GM19463 (cell line): Measurements from ENCODE around the gene DHRS4.
A peak's percentile ranks its signal among the peaks of the same experiment; 100 is the strongest.

ENCODE experiments used
- ATAC-seq: cut with Tn5 transposase; IDR thresholded peaks from one replicate; pipeline ENCODE4 v1.9.1; 2021; ENCODE audit warnings: mild to moderate bottlenecking, moderate library complexity; ENCODE audit not compliant: unreplicated experiment

Gene DHRS4

GRCh38 chr14:23953464-23954278 lies at the start of gene DHRS4:
Gene DHRS4, plus strand, starts transcription at chr14:23953770. Its CDS starts 19 bp downstream, at chr14:23953789.
- peak; percentile 84 for ATAC-seq

GRCh38 chr14:23910101-23910875 lies 43.3 kb upstream of the DHRS4 start:
- ATAC-seq: no peak

GRCh38 chr14:23910876-23911210 lies 42.7 kb upstream of the DHRS4 start:
- ATAC-seq: no peak

GRCh38 chr14:23915559-23915958 lies 38.0 kb upstream of the DHRS4 start:
- ATAC-seq: no peak

- ATAC-seq: no peak
Observed at GRCh38 chr14:23916004-23916403, 37.6 kb upstream of the DHRS4 start.

- ATAC-seq: no peak
Observed at GRCh38 chr14:23916446-23916845, 37.1 kb upstream of the DHRS4 start.

GRCh38 chr14:23922545-23922944 lies 31.0 kb upstream of the DHRS4 start:
- ATAC-seq: no peak

GRCh38 chr14:23925523-23926075 lies 28.0 kb upstream of the DHRS4 start:
- no peak for ATAC-seq

GRCh38 chr14:23926543-23926942 lies 27.0 kb upstream of the DHRS4 start:
- no peak for ATAC-seq

GRCh38 chr14:23929136-23929535 lies 24.4 kb upstream of the DHRS4 start:
- no peak for ATAC-seq

- ATAC-seq: peak; percentile 71
Observed at GRCh38 chr14:23929822-23930294, 23.7 kb upstream of the DHRS4 start.

- no peak for ATAC-seq
Observed at GRCh38 chr14:23930742-23931141, 22.8 kb upstream of the DHRS4 start.

- ATAC-seq: no peak
Observed at GRCh38 chr14:23931721-23932289, 21.8 kb upstream of the DHRS4 start.

- ATAC-seq: no peak
Observed at GRCh38 chr14:23932639-23933038, 20.9 kb upstream of the DHRS4 start.

- no peak for ATAC-seq
Observed at GRCh38 chr14:23933108-23933741, 20.3 kb upstream of the DHRS4 start.

GRCh38 chr14:23933742-23934128 lies 19.8 kb upstream of the DHRS4 start:
- no peak for ATAC-seq

GRCh38 chr14:23935158-23935557 lies 18.4 kb upstream of the DHRS4 start:
- no peak for ATAC-seq

- ATAC-seq: no peak
Observed at GRCh38 chr14:23936084-23936829, 17.3 kb upstream of the DHRS4 start.

GRCh38 chr14:23937203-23937602 lies 16.4 kb upstream of the DHRS4 start:
- ATAC-seq: no peak

- ATAC-seq: no peak
Observed at GRCh38 chr14:23938823-23939222, 14.7 kb upstream of the DHRS4 start.
